ES-I3 (cell line): ENCODE measurements around the gene ATP5F1B.

Source experiments
- H3K36me3 ChIP-seq: 2 replicates; pipeline ENCODE4 v1.6.1; 2013; ENCODE audit warnings: mild to moderate bottlenecking, low read length, control low read depth, moderate library complexity; ENCODE audit not compliant: insufficient read depth
- H3K4me1 ChIP-seq: 2 replicates; pipeline ENCODE4 v1.6.1; 2013; ENCODE audit warnings: mild to moderate bottlenecking, control low read depth, low read length; ENCODE audit not compliant: insufficient read depth
- H3K9ac ChIP-seq: 2 replicates; pipeline ENCODE4 v1.6.1; 2013; ENCODE audit warnings: low read depth, mild to moderate bottlenecking, low read length, moderate library complexity
- H3K9me3 ChIP-seq: 2 replicates; pipeline ENCODE4 v1.6.1; 2013; ENCODE audit warnings: mild to moderate bottlenecking, low read length, moderate library complexity; ENCODE audit not compliant: control insufficient read depth, insufficient read depth

ATP5F1B gene

DNA sequence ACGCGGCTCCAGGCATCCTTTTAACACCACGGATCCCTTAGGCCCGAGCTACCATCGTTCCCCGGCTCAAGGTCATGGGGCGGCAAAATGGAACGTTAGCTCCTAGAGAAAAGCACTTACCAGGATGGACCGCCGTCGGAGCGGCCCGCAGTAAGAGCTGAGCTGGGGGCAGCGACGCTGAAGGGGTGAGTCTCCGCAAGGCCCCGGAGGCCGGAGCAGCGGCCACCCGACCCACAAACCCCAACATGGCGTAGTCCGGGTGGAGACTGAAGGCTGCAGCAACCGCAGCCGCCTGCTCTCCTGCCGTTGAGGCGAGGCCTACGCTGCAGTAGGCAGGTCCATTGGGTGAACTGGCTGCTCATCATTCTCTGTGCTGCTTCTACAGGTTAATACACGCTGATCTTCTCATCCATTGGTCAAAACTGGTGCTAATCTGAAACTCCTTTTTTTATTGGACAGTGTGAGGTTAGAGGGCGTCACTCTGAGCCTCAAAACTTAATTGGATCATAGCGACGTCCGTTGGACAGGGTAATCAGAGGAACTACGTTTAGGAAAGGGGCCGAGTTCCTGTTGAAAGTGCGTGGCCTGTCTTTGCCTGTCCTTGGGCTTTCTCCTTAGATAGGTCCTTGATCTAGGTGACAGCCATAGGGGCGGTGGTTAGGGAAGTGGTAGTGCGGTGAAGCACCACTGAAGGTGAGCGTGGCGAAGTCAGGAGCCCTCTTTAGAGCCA lies at the start of gene ATP5F1B:
Gene ATP5F1B (minus strand): TSS at position 268 of the 730 bp plus-strand sequence. CDS start 21 bp downstream, at position 247.
- Histone ChIP-seq H3K9me3 (no peaks in the 10 kb centered on the region), H3K4me1 (no peaks in the 10 kb centered on the region), H3K36me3 (peaks cover 26% of the 10 kb centered on the region), H3K9ac (peak within 1 kb of the TSS; percentile 92)

- Histone ChIP-seq H3K9me3 (no peaks in the 10 kb centered on the region), H3K9ac (no peak overlapping the region), H3K4me1 (peaks cover 7% of the 10 kb centered on the region; the same call in 1 of the 2 replicates), H3K36me3 (no peaks in the 10 kb centered on the region)
Measured at GRCh38 chr12:56694161-56694560, 48.4 kb upstream of the ATP5F1B start.

DNA sequence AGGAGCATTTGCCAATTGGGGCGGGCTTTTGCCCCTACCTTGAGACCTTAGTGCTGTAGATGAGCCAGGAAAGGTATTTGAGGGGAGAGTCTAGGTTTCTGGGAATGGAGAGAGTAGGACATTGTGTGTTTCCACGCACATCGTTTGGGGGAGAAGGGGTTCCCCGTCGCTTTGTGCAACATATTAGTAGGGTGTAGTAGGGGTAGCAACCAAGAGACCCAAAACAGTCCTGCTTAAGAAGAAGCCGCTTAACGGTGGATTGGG lies 43.0 kb upstream of the ATP5F1B start:
- Histone ChIP-seq H3K9ac (peak overlapping the region; percentile 89), H3K9me3 (no peaks in the 10 kb centered on the region), H3K4me1 (0 out of 2 replicates have a peak, but pooled peaks cover 7% of the 10 kb centered on the region), H3K36me3 (no peaks in the 10 kb centered on the region)

- no peaks in the 10 kb centered on the region for H3K36me3 ChIP-seq
- H3K9me3 ChIP-seq = no peaks in the 10 kb centered on the region
- 0 out of 2 replicates have a peak, but pooled peaks cover 7% of the 10 kb centered on the region for H3K4me1 ChIP-seq
- H3K9ac ChIP-seq = peak within 1 kb of the TSS; percentile 99
Measured at GRCh38 chr12:56688129-56688845, 42.5 kb upstream of the ATP5F1B start, which contains the start of gene PTGES3. Gene PTGES3 (minus strand): TSS chr12:56688284. CDS start chr12:56687999, 285 bp downstream.

GRCh38 chr12:56687223-56688128 lies 41.7 kb upstream of the ATP5F1B start:
- no peaks in the 10 kb centered on the region for H3K9me3 ChIP-seq
- H3K36me3 ChIP-seq = no peaks in the 10 kb centered on the region
- peak overlapping the region; percentile 99 for H3K9ac ChIP-seq
- H3K4me1 ChIP-seq = 0 out of 2 replicates have a peak, but pooled peaks cover 7% of the 10 kb centered on the region

- peak overlapping the region; percentile 23 for H3K9ac ChIP-seq
- H3K9me3 ChIP-seq = no peaks in the 10 kb centered on the region
- peaks cover 7% of the 10 kb centered on the region; the same call in 1 of the 2 replicates for H3K4me1 ChIP-seq
- H3K36me3 ChIP-seq = no peaks in the 10 kb centered on the region
Measured at GRCh38 chr12:56684745-56685359, 39.1 kb upstream of the ATP5F1B start.

DNA sequence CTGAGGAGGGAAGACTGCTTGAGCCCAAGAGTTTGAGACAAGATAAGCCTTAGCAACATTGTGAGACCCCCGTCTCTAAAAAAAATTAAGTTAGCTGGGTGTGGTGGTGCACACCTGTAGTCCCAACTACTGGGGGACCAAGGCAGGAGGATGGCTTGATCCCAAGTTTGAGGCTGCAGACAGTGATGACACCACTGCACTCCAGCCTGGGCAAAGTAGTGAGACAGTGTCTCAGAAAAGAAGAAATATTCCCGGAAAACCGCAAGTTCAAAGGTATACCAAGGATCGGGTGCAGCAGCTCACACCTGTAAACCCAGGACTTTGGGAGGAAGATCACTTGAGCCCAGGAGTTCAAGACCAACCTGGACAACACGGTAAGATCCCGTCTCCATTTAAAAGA lies 36.5 kb upstream of the ATP5F1B start:
- H3K4me1 ChIP-seq = peaks cover 8% of the 10 kb centered on the region; the same call in 1 of the 2 replicates
- H3K36me3 ChIP-seq = no peaks in the 10 kb centered on the region

GRCh38 chr12:56679883-56680575 lies 34.2 kb upstream of the ATP5F1B start:
- H3K9ac ChIP-seq = no peak overlapping the region

More for the DNA sequence above, 36.5 kb upstream of the ATP5F1B start:
- no peaks in the 10 kb centered on the region for H3K9me3 ChIP-seq
- no peak overlapping the region for H3K9ac ChIP-seq

GRCh38 chr12:56678852-56679251 lies 33.1 kb upstream of the ATP5F1B start:
- H3K9me3 ChIP-seq = no peaks in the 10 kb centered on the region
- peaks cover 10% of the 10 kb centered on the region; the same call in 1 of the 2 replicates for H3K4me1 ChIP-seq
- no peaks in the 10 kb centered on the region for H3K36me3 ChIP-seq
- H3K9ac ChIP-seq = no peak overlapping the region

More at GRCh38 chr12:56679883-56680575, 34.2 kb upstream of the ATP5F1B start:
- Histone ChIP-seq H3K4me1 (peaks cover 17% of the 10 kb centered on the region; the same call in 1 of the 2 replicates), H3K36me3 (no peaks in the 10 kb centered on the region), H3K9me3 (no peaks in the 10 kb centered on the region)

- Histone ChIP-seq H3K9me3 (no peaks in the 10 kb centered on the region), H3K4me1 (peaks cover 10% of the 10 kb centered on the region; the same call in 1 of the 2 replicates), H3K36me3 (no peaks in the 10 kb centered on the region), H3K9ac (no peak overlapping the region)
Measured at GRCh38 chr12:56677680-56678079, 31.9 kb upstream of the ATP5F1B start.

DNA sequence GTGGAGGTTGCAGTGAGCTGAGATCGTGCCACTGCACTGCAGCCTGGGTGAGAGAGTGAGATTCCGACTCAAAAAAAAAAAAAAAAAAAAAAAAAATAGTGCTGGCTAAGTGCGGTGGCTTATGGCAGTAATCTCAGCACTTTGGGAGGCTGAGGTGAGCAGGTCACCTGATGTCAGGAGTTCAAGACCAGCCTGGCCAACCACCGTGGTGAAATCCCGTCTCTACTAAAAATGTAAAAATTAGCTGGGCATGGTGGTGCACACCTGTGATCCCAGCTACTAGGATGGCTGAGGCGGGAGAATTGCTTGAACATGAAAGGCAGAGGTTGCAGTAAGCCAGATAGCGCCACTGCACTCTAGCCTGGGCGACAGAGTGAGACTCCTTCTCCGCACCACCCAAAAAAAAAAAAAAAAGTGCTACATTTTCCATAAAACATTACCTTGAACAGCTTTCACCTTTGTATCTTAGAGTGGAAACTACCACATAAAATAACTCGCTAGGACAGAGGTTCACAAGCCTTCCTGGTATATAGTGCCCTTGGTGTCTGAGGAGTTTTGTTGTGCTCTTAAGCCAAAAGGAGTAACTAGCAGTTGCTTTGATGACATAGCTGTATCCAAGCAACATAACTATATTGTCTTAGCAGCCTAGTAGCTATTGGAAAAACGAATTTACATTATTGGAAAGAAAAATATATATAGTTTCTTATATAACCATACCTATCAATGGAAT lies 31.2 kb upstream of the ATP5F1B start:
- H3K9me3 ChIP-seq = no peaks in the 10 kb centered on the region
- H3K9ac ChIP-seq = no peak overlapping the region
- H3K36me3 ChIP-seq = no peaks in the 10 kb centered on the region
- H3K4me1 ChIP-seq = peaks cover 10% of the 10 kb centered on the region; the same call in 1 of the 2 replicates

DNA sequence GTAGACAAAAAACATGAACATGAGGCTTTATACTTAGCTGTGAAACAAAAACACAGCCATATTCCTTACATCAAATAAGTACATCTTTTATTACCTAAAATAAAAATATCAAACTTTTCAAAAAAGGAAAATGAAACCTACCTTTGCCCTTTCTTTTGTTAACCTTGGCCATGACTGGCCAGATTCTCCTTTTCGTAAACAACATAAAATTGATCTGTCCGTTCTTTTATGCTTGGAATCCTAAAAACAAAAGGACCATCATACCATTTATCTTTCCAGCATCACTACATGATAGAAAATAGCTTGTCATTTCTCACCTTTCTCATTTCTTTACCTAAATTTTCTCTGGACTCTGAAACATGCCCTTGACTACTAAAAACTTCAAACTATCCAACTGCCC lies 25.8 kb upstream of the ATP5F1B start:
- H3K36me3 ChIP-seq = peaks cover 26% of the 10 kb centered on the region
- no peaks in the 10 kb centered on the region for H3K9me3 ChIP-seq
- no peak overlapping the region for H3K9ac ChIP-seq
- H3K4me1 ChIP-seq = 0 out of 2 replicates have a peak, but pooled peaks cover 3% of the 10 kb centered on the region

- no peak overlapping the region for H3K9ac ChIP-seq
- H3K36me3 ChIP-seq = peaks cover 30% of the 10 kb centered on the region
- no peaks in the 10 kb centered on the region for H3K4me1 ChIP-seq
- no peaks in the 10 kb centered on the region for H3K9me3 ChIP-seq
Measured at GRCh38 chr12:56670836-56671235, 25.1 kb upstream of the ATP5F1B start.
